H9 (cell line): ENCODE results near the gene TCF7L1. TPM values are rescaled to one million over a fixed set of nuclear protein-coding genes. Genes with fewer than 3 reads are reported as not detected.

Experiments used
- DNase-seq: peaks from one replicate; pipeline ENCODE4 v3.0.0-alpha.2; 2017
- H2AFZ ChIP-seq: one replicate; pipeline ENCODE4 v1.6.1; 2013; ENCODE audit warnings: mild to moderate bottlenecking, low read length, control low read depth, moderate library complexity
- H2AK5ac ChIP-seq: 2 replicates; pipeline ENCODE4 v1.6.1; 2013; ENCODE audit warnings: low read length, control low read depth, mixed read lengths; ENCODE audit not compliant: insufficient read length
- H2BK120ac ChIP-seq: one replicate; pipeline ENCODE4 v1.6.1; 2013; ENCODE audit warnings: low read depth, mild to moderate bottlenecking, low read length, control low read depth, inconsistent platforms; ENCODE audit not compliant: poor library complexity, severe bottlenecking
- H2BK12ac ChIP-seq: 2 replicates; pipeline ENCODE4 v1.6.1; 2013; ENCODE audit warnings: low read length, control low read depth, mixed read lengths, low read depth; ENCODE audit not compliant: insufficient read length
- H2BK15ac ChIP-seq: 2 replicates; pipeline ENCODE4 v1.6.1; 2013; ENCODE audit warnings: low read depth, low read length, control low read depth
- H2BK20ac ChIP-seq: one replicate; pipeline ENCODE4 v1.6.1; 2013; ENCODE audit warnings: low read depth, mild to moderate bottlenecking, low read length, control low read depth, inconsistent platforms; ENCODE audit not compliant: poor library complexity, severe bottlenecking
- H2BK5ac ChIP-seq: 2 replicates; pipeline ENCODE4 v1.6.1; 2013; ENCODE audit warnings: low read length, control low read depth, mixed read lengths; ENCODE audit not compliant: insufficient read length
- H3K14ac ChIP-seq: 2 replicates; pipeline ENCODE4 v1.6.1; 2013; ENCODE audit warnings: low read length, control low read depth; ENCODE audit not compliant: insufficient read depth
- H3K18ac ChIP-seq: 2 replicates; pipeline ENCODE4 v1.6.1; 2013; ENCODE audit warnings: low read depth, mild to moderate bottlenecking, mixed read lengths, low read length, control low read depth; ENCODE audit not compliant: insufficient read length
- H3K23ac ChIP-seq: 2 replicates; pipeline ENCODE4 v1.6.1; 2013; ENCODE audit warnings: low read length, control low read depth, mixed read lengths, low read depth; ENCODE audit not compliant: insufficient read length
- H3K23me2 ChIP-seq: 2 replicates; pipeline ENCODE4 v1.6.1; 2013; ENCODE audit warnings: low read depth, mild to moderate bottlenecking, mixed read lengths, low read length, control low read depth; ENCODE audit not compliant: insufficient read length, poor library complexity, severe bottlenecking
- H3K27ac ChIP-seq: 2 replicates; pipeline ENCODE4 v1.5.1; 2013; ENCODE audit warnings: low read length, control low read depth, mixed read lengths, low read depth; ENCODE audit not compliant: insufficient read length
- H3K27me3 ChIP-seq: 2 replicates; pipeline ENCODE4 v1.6.1; 2013; ENCODE audit warnings: low read length, control low read depth, inconsistent platforms; ENCODE audit not compliant: insufficient read depth
- H3K4ac ChIP-seq: 2 replicates; pipeline ENCODE4 v1.6.1; 2013; ENCODE audit warnings: low read depth, mild to moderate bottlenecking, control low read depth, inconsistent platforms, low read length, moderate library complexity
- H3K4me1 ChIP-seq: 2 replicates; pipeline ENCODE4 v1.6.1; 2013; ENCODE audit warnings: low read length, control low read depth, inconsistent platforms; ENCODE audit not compliant: insufficient read depth
- H3K4me2 ChIP-seq: 2 replicates; pipeline ENCODE4 v1.6.1; 2013; ENCODE audit warnings: low read length, control low read depth, mixed read lengths; ENCODE audit not compliant: insufficient read length, insufficient read depth
- H3K56ac ChIP-seq: 2 replicates; pipeline ENCODE4 v1.6.1; 2013; ENCODE audit warnings: low read depth, mild to moderate bottlenecking, mixed read lengths, low read length, control low read depth; ENCODE audit not compliant: insufficient read length
- H3K79me1 ChIP-seq: 2 replicates; pipeline ENCODE4 v1.6.1; 2013; ENCODE audit warnings: low read depth, mild to moderate bottlenecking, moderate library complexity, low read length, control low read depth, inconsistent platforms; ENCODE audit not compliant: insufficient read depth, poor library complexity, severe bottlenecking
- H3K79me2 ChIP-seq: 2 replicates; pipeline ENCODE4 v1.6.1; 2013; ENCODE audit warnings: low read length, control low read depth, inconsistent platforms; ENCODE audit not compliant: insufficient read depth
- H3K9ac ChIP-seq: 2 replicates; pipeline ENCODE4 v1.6.1; 2013; ENCODE audit warnings: low read length, control low read depth, mixed read lengths; ENCODE audit not compliant: insufficient read length; ENCODE audit errors: extremely low read depth
- H3K9me3 ChIP-seq: one replicate; pipeline ENCODE4 v1.6.1; 2013; ENCODE audit warnings: low read depth, low read length, inconsistent platforms; ENCODE audit not compliant: control insufficient read depth
- H3T11ph ChIP-seq: one replicate; pipeline ENCODE4 v1.6.1; 2013; ENCODE audit warnings: mild to moderate bottlenecking, low read length, control low read depth, inconsistent platforms
- H4K20me1 ChIP-seq: one replicate; pipeline ENCODE4 v1.6.1; 2013; ENCODE audit not compliant: control insufficient read depth, insufficient read length, insufficient read depth
- H4K5ac ChIP-seq: 2 replicates; pipeline ENCODE4 v1.6.1; 2013; ENCODE audit warnings: low read depth, mild to moderate bottlenecking, mixed read lengths, low read length, control low read depth; ENCODE audit not compliant: insufficient read length
- H4K8ac ChIP-seq: replicated peaks from 2 replicates; pipeline ENCODE4 v1.6.1; 2013; ENCODE audit warnings: low read length, control low read depth, mixed read lengths, low read depth; ENCODE audit not compliant: insufficient read length
- H4K91ac ChIP-seq: 2 replicates; pipeline ENCODE4 v1.6.1; 2013; ENCODE audit warnings: low read depth, mild to moderate bottlenecking, moderate library complexity, mixed read lengths, low read length, control low read depth; ENCODE audit not compliant: insufficient read length
- H3K27ac Mint-ChIP-seq, 3 experiments: 2 replicates in 2 of 3; 3 replicates in 1 of 3; pipeline ENCODE4 v1.8.0; 2020 to 2021; ENCODE audit warnings: mixed read lengths in 3 of 3, mild to moderate bottlenecking in 1 of 3, moderate library complexity in 1 of 3
- H3K27me3 Mint-ChIP-seq: 2 replicates; pipeline ENCODE4 v1.8.0; 2021; ENCODE audit warnings: low read depth, mild to moderate bottlenecking, moderate library complexity, mixed read lengths
- H3K36me3 Mint-ChIP-seq, 3 experiments: 2 replicates in 2 of 3; 3 replicates in 1 of 3; pipeline ENCODE4 v1.8.0; 2020 to 2021; ENCODE audit warnings: low read depth in 3 of 3, mixed read lengths in 3 of 3; ENCODE audit not compliant: insufficient read depth in 1 of 3
- H3K4me1 Mint-ChIP-seq, 2 experiments: 2 replicates each; pipeline ENCODE4 v1.8.0; 2020; ENCODE audit warnings: mixed read lengths in 2 of 2
- H3K4me3 Mint-ChIP-seq, 2 experiments: 2 replicates in 1 of 2; 3 replicates in 1 of 2; pipeline ENCODE4 v1.8.0; 2020 to 2021; ENCODE audit warnings: mild to moderate bottlenecking in 2 of 2, mixed read lengths in 2 of 2, moderate library complexity in 1 of 2
- H3K9me3 Mint-ChIP-seq, 2 experiments: 2 replicates in 1 of 2; 3 replicates in 1 of 2; pipeline ENCODE4 v1.8.0; 2020; ENCODE audit warnings: mild to moderate bottlenecking in 2 of 2, mixed read lengths in 2 of 2, moderate library complexity in 1 of 2
- WGBS: extraction: QIAGEN DNeasy Blood & Tissue Kit; methylation state at CpG from one replicate; pipeline ENCODE4 v1.1.7; 2013; ENCODE audit warnings: missing lambda C conversion rate, low lambda C conversion rate, mixed read lengths; ENCODE audit not compliant: insufficient read length; ENCODE audit errors: extremely low coverage; 5-methylcytosine and 5-hydroxymethylcytosine counted together
- total RNA-seq: library from RNA; stranded (reverse); gene quantifications from 2 replicates; pipeline ENCODE4 v1.2.1, GENCODE V29; 2021
- TF ChIP-seq, protein P1 (sequence below): fragments of 200-600 bp; sonication (generic); conservative IDR thresholded peaks from 3 replicates; pipeline ENCODE4 v1.8.0; 2021; ENCODE audit warnings: antibody characterized with exemption, mild to moderate bottlenecking

The TCF7L1 gene
- total RNA-seq, 1 experiment from 2014 or later: 112 TPM

DNA sequence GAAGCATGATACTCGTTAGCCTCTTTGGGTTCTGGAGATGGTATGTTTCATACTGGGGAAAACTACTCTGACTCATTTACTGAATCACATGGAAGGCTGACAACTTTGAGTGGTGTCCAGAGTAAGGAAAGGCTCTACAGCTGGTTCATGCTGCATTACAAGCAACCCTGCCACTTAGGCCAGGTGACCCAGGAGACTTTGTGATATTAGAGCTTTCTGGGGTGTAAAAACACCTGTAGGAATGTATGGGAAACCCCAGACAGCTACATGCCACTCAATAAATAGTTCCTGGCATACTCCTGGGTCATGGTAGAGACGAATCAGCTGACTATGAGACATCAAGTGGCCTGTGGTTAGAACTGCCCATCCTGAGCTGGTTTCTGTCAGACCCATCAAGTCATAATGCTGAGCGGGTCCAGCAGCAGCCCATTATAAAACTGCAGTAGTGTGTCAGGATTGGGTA lies 21.3 kb upstream of the TCF7L1 start:
- Mint-ChIP-seq H3K36me3 (no peaks in the 10 kb centered on the region), H3K27me3 (peaks cover 69% of the 10 kb centered on the region), H3K4me3 (no peak overlapping the region), H3K9me3 (peaks cover 8 to 13% of the 10 kb centered on the region in 2 experiments; a peak in 4 of 5 replicates), H3K4me1 (no peaks in the 10 kb centered on the region), H3K27ac (no peak overlapping the region)
- WGBS: no CpG with 5 or more reads among the region's 3 CpGs
- Histone ChIP-seq H4K5ac (no peak overlapping the region), H2BK12ac (no peak overlapping the region), H3K27me3 (no peaks in the 10 kb centered on the region; the same call in 1 of the 2 replicates), H2BK120ac (no peak overlapping the region), H3K23ac (no peak overlapping the region), H3K4me1 (no peaks in the 10 kb centered on the region), H3K27ac (no peak overlapping the region), H2AFZ (no peak overlapping the region), H3K79me1 (no peaks in the 10 kb centered on the region), H3K14ac (no peak overlapping the region), H3K4me2 (no peak overlapping the region), H2AK5ac (no peak overlapping the region), H2BK20ac (no peak overlapping the region), H3K4ac (no peak overlapping the region), H2BK15ac (no peak overlapping the region), H4K91ac (no peak overlapping the region), H3K56ac (no peak overlapping the region), H4K8ac (no peak overlapping the region), H2BK5ac (no peak overlapping the region), H3K9me3 (no peaks in the 10 kb centered on the region), H3K79me2 (no peaks in the 10 kb centered on the region), H3K23me2 (no peaks in the 10 kb centered on the region), H4K20me1 (no peaks in the 10 kb centered on the region), H3T11ph (no peak overlapping the region), H3K9ac (no peak overlapping the region), H3K18ac (no peak overlapping the region)
- TF ChIP-seq, protein P1, sequence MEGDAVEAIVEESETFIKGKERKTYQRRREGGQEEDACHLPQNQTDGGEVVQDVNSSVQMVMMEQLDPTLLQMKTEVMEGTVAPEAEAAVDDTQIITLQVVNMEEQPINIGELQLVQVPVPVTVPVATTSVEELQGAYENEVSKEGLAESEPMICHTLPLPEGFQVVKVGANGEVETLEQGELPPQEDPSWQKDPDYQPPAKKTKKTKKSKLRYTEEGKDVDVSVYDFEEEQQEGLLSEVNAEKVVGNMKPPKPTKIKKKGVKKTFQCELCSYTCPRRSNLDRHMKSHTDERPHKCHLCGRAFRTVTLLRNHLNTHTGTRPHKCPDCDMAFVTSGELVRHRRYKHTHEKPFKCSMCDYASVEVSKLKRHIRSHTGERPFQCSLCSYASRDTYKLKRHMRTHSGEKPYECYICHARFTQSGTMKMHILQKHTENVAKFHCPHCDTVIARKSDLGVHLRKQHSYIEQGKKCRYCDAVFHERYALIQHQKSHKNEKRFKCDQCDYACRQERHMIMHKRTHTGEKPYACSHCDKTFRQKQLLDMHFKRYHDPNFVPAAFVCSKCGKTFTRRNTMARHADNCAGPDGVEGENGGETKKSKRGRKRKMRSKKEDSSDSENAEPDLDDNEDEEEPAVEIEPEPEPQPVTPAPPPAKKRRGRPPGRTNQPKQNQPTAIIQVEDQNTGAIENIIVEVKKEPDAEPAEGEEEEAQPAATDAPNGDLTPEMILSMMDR: no peak
- no peak for DNase-seq
